Uterus (tissue), 4 donors: Measurements from ENCODE around the gene HSCB. TPM values are rescaled to one million over a fixed set of nuclear protein-coding genes. Genes with fewer than 3 reads are reported as not detected.

Experiments
- DNase-seq, 2 donors: peaks; one replicate each; pipeline ENCODE4 v3.0.0-alpha.2; 2019 to 2020
- H3K27ac ChIP-seq, 2 donors: fragments of 200-600 bp; sonication (generic); 1 replicate in 1 of 2; 2 replicates in 1 of 2; pipeline ENCODE4 v1.5.1; 2016 to 2018
- H3K27me3 ChIP-seq, 2 donors: fragments of 200-600 bp; sonication (generic); one replicate each; pipeline ENCODE4 v1.5.1; 2018 to 2019; ENCODE audit warnings: control low read depth in 1 of 2
- H3K36me3 ChIP-seq, 2 donors: fragments of 200-600 bp; sonication (generic); one replicate each; pipeline ENCODE4 v1.5.1; 2019; ENCODE audit warnings: control low read depth in 1 of 2
- H3K4me1 ChIP-seq, 2 donors: fragments of 200-600 bp; sonication (generic); one replicate each; pipeline ENCODE4 v1.5.1; 2018 to 2019; ENCODE audit warnings: control low read depth in 1 of 2
- H3K4me3 ChIP-seq, 2 donors: fragments of 200-600 bp; sonication (generic); 1 replicate in 1 of 2; 2 replicates in 1 of 2; pipeline ENCODE4 v1.5.1; 2018 to 2019; ENCODE audit warnings: mild to moderate bottlenecking in 1 of 2
- H3K9me3 ChIP-seq, 2 donors: fragments of 200-600 bp; sonication (generic); one replicate each; pipeline ENCODE4 v1.5.1; 2019; ENCODE audit warnings: control low read depth in 1 of 2
- POLR2A ChIP-seq, 2 donors: fragments of 450-650 bp; IDR thresholded peaks; one replicate each; pipeline ENCODE4 v1.6.1; 2016; ENCODE audit warnings: antibody characterized with exemption in 2 of 2, mild to moderate bottlenecking in 1 of 2, moderate library complexity in 1 of 2
- intact Hi-C: fragments of 100-400 bp; cut with DNase I; formaldehyde crosslinking; loops from one replicate; pipeline ENCODE4 v1.15.1; 2023; ENCODE audit warnings: low total_unique reads
- total RNA-seq, 4 donors: library from RNA; depleted of rRNA in 3 of 4; stranded (reverse); fragments of >200 nt in 3 of 4; gene quantifications; one replicate each; pipeline versions ENCODE4 v1.1.0 to v1.2.4, GENCODE V29; 2014 to 2023
- TF ChIP-seq, protein P1 (sequence below), 4 experiments: fragments of 200-600 bp in 2 of 4; fragments of 450-650 bp in 2 of 4; sonication (generic) in 2 of 4; IDR thresholded peaks; one replicate each; pipeline ENCODE4 v1.5.1; 2016 to 2019; ENCODE audit warnings: antibody characterized with exemption in 4 of 4, mild to moderate bottlenecking in 2 of 4, moderate library complexity in 1 of 4
- donor health status: DM: yes; HTN: yes; CAD: no.

HSCB gene
- total RNA-seq, 4 donors from 2014 or later, result 13.6 to 52.4 (median 15.9) TPM

DNA sequence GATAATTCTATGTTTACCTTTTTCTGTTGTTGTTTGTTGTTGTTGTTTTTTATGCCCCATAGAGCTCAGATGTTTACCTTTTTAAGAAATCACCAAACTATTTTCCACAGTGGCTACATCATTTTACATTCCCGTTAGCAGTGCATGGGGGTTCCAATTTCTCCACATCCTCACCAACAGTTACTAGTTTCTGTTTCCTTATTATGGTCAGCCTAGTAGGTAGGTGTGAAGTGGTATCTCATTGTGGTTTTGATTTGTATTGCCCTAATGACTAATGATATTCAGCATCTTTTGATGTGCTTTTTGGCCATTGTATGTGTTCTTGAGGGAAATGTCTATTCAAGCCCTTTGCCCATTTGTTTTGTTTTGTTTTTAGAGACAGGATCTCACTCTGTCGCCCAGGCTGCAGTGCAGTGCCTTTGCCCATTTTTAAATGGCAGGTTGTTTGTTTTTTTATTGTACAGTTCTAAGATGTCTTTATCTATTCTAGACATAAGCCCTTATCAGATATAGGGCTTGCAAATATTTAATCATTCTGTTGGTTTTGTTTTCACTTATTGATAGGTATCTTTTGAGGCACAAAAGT lies 27.7 kb upstream of the HSCB start:
- no peak for TF ChIP-seq POLR2A (IDR thresholded peaks at IDR 0.05)
- TF ChIP-seq, protein P1, sequence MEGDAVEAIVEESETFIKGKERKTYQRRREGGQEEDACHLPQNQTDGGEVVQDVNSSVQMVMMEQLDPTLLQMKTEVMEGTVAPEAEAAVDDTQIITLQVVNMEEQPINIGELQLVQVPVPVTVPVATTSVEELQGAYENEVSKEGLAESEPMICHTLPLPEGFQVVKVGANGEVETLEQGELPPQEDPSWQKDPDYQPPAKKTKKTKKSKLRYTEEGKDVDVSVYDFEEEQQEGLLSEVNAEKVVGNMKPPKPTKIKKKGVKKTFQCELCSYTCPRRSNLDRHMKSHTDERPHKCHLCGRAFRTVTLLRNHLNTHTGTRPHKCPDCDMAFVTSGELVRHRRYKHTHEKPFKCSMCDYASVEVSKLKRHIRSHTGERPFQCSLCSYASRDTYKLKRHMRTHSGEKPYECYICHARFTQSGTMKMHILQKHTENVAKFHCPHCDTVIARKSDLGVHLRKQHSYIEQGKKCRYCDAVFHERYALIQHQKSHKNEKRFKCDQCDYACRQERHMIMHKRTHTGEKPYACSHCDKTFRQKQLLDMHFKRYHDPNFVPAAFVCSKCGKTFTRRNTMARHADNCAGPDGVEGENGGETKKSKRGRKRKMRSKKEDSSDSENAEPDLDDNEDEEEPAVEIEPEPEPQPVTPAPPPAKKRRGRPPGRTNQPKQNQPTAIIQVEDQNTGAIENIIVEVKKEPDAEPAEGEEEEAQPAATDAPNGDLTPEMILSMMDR (IDR thresholded peaks at IDR 0.05), result no peak
- H3K36me3 ChIP-seq, result no peaks in the 10 kb centered on the region
- intact Hi-C loops, result no loop called here
- H3K27ac ChIP-seq, result no peak overlapping the region
- no peak for DNase-seq
- H3K4me1 ChIP-seq, result no peaks in the 10 kb centered on the region
- no peaks in the 10 kb centered on the region for H3K9me3 ChIP-seq
- no peaks in the 10 kb centered on the region for H3K27me3 ChIP-seq
- no peak overlapping the region for H3K4me3 ChIP-seq

DNA sequence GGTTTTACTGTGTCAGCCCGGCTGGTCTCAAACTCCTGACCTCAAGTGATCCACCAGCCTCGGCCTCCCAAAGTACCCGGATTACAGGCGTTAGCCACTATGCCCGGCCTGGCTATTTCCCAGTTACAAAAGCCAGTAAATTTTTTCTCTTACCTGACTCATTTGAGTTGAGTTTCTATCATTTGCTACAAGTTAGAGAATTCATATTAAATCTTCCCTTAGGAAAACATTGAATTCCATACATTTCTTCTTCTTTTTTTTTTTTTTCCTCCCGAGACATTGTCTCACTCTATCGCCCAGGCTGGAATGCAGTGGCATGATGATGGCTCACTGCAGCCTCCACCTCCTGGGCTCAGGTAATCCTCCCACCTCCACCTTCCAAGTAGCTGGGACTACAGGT lies 26.2 kb upstream of the HSCB start:
- intact Hi-C loops, result no loop called here
- H3K4me1 ChIP-seq, result no peaks in the 10 kb centered on the region
- H3K27me3 ChIP-seq, result no peaks in the 10 kb centered on the region
- H3K9me3 ChIP-seq, result no peaks in the 10 kb centered on the region
- TF ChIP-seq, protein P1 (IDR thresholded peaks at IDR 0.05), result no peak
- TF ChIP-seq POLR2A (IDR thresholded peaks at IDR 0.05), result no peak
- DNase-seq, result no peak
- H3K27ac ChIP-seq, result no peak overlapping the region
- no peaks in the 10 kb centered on the region for H3K36me3 ChIP-seq
- no peak overlapping the region for H3K4me3 ChIP-seq

DNA sequence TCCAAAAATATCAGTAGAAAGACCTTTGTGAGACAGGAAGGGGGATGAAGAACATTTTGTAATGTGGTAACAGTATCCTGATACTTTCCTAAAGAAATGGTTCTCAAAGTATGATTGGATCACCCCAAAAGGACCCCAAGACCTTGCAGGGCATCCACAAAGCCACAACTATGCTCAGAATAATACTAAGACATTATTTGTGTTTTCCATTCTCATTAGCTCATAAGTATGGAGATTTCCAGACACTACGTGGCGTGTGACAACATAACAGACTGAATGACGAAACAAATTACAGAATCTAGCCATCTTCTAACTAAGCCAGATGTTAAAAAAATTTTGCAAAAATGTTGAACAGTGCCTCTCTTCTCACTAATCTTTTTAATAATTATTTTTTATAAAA lies 25.2 kb upstream of the HSCB start:
- Histone ChIP-seq H3K36me3 (no peaks in the 10 kb centered on the region), H3K27ac (no peak overlapping the region), H3K4me3 (no peak overlapping the region), H3K9me3 (no peaks in the 10 kb centered on the region), H3K27me3 (no peaks in the 10 kb centered on the region), H3K4me1 (no peaks in the 10 kb centered on the region)
- intact Hi-C loops, result no loop called here
- TF ChIP-seq POLR2A (IDR thresholded peaks at IDR 0.05), result no peak
- TF ChIP-seq, protein P1 (IDR thresholded peaks at IDR 0.05), result no peak
- DNase-seq, result no peak

DNA sequence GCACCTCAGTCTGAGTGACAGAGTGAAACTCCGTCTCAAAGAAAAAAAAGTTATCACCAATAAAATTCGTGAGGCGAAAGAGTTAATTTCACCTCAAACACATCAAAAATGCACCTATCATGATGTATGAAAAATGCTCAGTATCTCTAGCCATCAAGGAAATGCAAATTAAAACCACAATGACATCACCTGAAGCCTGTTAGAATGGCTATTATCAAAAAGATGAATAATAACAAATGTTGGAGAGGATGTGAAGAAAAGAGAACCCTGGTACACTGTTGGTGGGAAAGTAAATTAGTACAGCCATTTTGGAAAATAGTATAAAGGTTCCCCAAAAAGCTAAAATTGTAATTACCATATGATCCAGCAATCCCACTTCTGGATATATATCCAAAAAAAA lies 23.8 kb upstream of the HSCB start:
- Histone ChIP-seq H3K36me3 (no peaks in the 10 kb centered on the region), H3K9me3 (no peaks in the 10 kb centered on the region), H3K4me1 (no peaks in the 10 kb centered on the region), H3K4me3 (no peak overlapping the region), H3K27ac (no peak overlapping the region), H3K27me3 (no peaks in the 10 kb centered on the region)
- intact Hi-C loops, result no loop called here
- no peak for DNase-seq
- TF ChIP-seq POLR2A (IDR thresholded peaks at IDR 0.05), result no peak
- TF ChIP-seq, protein P1 (IDR thresholded peaks at IDR 0.05), result no peak

DNA sequence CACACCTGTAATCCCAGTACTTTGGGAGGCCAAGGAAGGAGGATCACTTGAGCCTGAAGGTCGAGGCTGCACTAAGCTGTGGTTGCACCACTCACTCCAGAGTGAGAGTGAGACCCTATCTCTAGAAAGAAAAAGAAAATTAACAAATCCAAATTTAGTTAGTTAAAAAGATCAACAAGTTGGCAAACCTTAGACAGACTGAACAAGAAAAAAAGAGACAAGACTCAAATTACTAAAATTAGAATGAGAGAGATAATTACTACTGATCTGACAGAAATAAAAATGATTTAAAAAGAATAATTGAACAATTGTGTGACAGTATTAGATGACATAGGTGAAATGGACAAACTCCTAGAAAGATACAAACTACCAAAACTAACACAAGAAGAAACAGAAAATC lies 13.8 kb upstream of the HSCB start:
- no peaks in the 10 kb centered on the region for H3K27me3 ChIP-seq
- no peaks in the 10 kb centered on the region for H3K36me3 ChIP-seq
- TF ChIP-seq, protein P1 (IDR thresholded peaks at IDR 0.05), result no peak
- TF ChIP-seq POLR2A (IDR thresholded peaks at IDR 0.05), result no peak
- no peak overlapping the region for H3K4me3 ChIP-seq
- intact Hi-C loops, result no loop called here
- no peak for DNase-seq
- no peaks in the 10 kb centered on the region for H3K4me1 ChIP-seq
- H3K27ac ChIP-seq, result no peak overlapping the region
- no peaks in the 10 kb centered on the region for H3K9me3 ChIP-seq
